Activated CD4-positive, alpha-beta T cell treated with anti-CD3 and anti-CD28 coated beads, Interleukin-10, Interleukin-2, amounts not matched to agents 100 ng/mL and 50 ng/mL, durations not matched to agents 16 hours and 8 hours (primary cell): ENCODE data around the gene TLE4.
A peak's percentile ranks its signal among the peaks of the same experiment; 100 is the strongest.

ENCODE experiments used
- DNase-seq: peaks from one replicate; pipeline ENCODE4 v3.0.0-alpha.2; 2020

TLE4 gene

GRCh38 chr9:79571309-79572031, at the start of gene TLE4:
Gene TLE4, plus strand, starts transcription at chr9:79571965. Its CDS starts 826 bp downstream, at chr9:79572791.
- DNase-seq, result peak; percentile 100

DNA sequence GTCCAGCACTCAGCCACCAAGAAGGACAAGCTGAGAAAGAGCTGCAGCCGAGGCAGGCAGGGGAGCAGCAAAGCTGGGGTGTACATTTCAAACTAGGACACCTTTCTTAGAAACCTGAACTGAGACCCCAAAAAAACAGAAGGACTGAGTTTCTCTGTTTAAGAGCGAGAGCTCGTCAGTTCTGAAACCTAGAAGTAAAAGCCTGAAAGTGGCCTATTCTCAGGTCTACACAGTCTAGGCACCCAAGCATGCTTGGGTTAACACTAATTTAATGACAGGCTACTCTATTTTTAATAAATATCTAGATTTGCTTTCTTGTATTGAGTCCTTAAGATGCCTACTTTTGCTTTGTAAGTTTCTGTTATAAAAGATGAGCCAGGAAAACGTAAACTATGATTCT, 49.0 kb upstream of the TLE4 start:
- no peak for DNase-seq

DNA sequence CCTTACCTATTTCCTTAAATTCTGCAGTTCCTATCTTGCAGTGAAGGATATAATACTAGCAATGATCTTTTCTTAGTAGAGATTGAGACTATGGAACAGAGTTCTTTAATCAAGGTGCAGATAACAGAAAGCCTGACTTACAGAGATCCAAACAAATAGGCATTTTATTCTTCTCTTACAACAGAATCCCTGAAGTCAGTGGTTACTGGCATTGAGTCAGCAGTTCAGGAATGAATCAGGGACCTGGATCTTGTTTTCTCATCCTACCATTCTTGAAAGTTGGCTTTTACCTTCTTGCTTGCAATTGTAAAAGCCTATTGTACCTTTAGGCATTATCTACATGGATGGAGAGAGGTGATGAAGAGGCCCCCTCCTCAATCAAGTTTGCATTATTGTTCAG, 47.5 kb upstream of the TLE4 start:
- no peak for DNase-seq

DNA sequence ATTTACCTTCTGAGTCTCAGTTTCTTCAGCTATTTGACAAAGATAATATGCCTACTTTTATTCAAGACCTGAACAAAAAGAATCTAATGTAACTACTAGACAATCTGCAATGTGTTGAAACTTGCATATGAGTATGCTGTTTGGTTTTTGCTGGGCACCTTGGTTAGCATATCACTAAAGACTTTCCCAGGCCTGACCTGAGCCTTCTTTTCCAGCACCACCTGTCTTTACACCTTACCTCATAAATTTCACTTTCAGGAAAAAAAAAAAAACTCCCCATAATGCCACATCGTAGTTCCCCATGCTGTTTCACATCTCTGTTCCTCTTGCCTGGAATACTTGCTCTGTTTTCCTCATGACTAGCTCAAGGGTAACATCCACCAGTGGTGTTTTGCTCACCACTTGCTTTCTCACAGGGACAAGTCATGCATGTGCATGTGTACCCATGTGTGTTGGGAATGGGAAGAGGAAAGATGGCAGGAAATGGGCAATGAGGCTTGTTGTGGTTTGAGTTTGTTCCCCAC, 45.6 kb upstream of the TLE4 start:
- DNase-seq, result no peak

DNA sequence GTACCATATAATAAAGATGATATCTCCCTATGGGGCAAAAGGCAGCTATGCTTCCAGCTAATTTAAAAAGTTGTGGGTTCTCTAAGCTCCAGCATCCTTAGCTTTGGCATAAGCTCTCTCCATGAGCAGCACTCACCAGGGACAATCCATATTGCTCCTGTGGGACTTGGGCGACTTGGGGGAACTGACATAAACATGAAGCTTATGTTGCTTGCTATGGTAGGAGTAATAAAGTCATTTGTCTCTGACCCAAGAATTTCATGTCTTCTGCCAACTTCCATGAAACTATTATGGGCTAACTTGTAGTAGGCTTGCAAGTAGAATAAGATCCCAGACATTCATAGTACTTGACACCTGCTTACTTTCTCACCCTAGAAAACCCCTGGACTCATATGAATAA, 36.2 kb upstream of the TLE4 start:
- DNase-seq, result no peak

GRCh38 chr9:79537838-79538237, 33.9 kb upstream of the TLE4 start:
- no peak for DNase-seq

GRCh38 chr9:79542735-79543620, 28.8 kb upstream of the TLE4 start:
- no peak for DNase-seq

- DNase-seq, result peak; percentile 12
Observed at GRCh38 chr9:79544375-79544774, 27.4 kb upstream of the TLE4 start.

- no peak for DNase-seq
Observed at GRCh38 chr9:79551586-79551985, 20.2 kb upstream of the TLE4 start.

DNA sequence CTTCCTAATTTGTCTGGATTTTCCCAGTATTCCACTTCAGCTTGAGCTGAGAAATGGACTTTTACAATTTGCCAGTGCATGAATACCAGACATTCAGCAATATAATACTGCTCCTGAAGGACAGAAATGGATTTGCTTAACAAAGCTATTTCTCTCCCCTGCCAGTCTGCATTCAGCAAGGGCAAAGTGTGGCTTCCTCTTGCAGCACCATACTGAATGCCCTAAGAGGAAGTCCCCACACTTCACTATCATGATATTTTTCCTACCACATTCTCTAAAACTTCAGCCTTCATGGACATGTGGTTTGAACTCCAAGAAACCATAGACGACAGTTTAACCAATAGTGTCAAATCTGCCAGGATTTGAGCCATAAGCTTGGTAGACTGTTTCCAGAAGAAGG, 19.8 kb upstream of the TLE4 start:
- DNase-seq, result no peak

GRCh38 chr9:79555474-79556089, 16.2 kb upstream of the TLE4 start:
- DNase-seq, result no peak

DNA sequence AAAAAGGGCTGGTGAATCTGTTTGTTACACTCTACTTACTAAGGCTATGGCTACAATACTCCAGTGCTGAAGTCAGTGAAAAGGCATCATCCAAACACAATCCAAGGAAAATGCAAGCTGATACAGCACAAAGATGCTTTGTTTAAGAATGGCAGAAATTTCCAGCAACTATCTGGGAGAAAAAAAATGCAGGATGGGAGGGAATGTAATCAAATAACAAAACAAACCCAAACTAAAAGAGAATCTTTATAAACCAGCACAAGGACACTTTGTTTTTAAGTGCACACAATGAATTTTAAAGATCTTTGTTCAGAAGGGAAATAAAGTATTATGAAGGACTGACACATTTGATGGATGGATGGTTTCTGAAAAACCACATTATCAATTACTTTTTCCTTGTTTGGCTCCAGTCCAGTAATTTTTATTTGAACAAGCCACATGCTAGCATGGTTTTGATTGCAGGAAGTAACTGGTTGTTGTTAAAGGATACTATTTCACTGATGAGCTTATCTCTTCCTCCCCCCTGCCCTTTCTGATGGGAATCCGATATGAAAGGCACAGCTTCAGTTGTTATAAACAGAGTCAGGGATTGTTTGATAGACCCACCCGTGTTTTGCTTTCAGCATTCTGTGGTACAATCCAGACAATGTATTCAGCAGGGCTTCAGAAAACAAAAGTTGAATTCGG, 12.1 kb upstream of the TLE4 start:
- no peak for DNase-seq

- no peak for DNase-seq
Observed at GRCh38 chr9:79562749-79563386, 8.9 kb upstream of the TLE4 start.

- DNase-seq, result no peak
Observed at GRCh38 chr9:79564105-79564504, 7.7 kb upstream of the TLE4 start.

DNA sequence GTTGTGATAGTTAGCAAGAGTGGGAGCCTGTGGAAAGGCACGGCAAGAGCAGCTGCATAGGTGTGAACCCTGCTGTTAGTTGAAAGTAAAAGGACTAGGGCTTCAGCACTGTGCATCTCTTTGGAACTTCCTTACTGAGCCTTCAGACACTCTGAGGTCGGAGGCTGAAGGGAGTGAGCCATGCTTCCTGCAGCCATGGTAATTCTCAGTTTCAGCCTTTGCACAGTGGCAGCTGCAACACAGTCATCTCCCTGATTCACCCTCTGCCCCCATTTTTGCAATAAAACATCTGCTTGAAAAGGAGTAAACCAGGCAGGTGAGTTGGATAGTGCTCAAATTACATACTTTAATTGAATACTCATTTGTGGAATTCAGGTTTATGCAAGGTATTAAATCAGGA, 6.5 kb upstream of the TLE4 start:
- DNase-seq, result peak; percentile 57

DNA sequence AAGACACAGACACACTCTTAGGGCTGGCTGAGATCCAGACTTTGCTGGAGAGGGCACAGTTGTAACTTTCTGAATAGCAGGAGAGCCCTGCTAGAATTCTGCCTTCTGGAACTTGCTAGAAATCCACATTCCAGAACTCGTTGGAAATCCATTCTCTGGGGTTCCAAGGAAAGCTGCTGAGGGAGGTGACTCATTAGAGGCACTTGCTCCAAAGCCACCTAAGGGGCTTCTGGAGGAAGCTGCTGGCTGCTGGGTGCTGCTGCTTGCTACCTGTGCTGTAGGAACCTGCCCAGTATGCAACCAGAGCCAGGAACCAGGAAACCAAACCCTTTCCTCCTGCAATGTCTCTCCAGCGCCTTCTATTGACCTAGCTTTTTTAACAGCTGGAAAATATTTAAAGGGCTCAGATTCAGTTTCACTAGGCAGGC, 4.1 kb upstream of the TLE4 start:
- no peak for DNase-seq

DNA sequence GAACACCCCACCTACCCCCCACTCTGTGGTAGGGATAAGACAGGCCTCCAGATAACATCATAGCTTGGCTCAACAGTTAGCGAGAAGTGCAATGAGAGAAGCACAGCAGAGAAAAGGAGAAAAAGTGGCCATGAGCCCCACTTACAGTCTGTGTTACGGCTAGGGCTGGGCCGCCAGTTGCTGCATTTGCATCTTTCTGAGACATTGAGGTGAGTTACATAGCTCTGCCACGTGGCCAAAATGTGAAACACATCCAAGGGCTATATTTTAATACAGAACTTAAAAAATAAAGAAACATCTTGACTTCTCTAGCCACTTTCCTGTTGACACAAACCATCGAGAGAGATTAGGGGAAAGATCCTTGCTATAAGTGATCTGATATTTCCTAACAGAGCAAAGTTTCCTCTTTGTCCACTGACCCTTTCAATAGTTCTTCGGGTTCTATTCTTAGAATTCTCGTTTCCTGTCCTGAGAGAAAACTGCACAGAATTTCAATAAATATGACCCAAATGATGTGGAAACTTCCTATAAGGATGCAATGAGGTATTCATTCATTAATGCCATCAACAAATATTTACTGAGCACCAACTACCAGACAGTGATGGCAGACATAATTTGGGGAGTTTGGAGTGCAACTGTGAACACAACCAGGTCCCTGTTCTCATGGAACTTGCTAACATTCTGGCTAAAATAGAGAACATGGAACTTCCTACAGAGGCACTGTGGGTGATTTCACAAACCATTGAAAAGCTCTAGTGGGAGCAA, 3.2 kb upstream of the TLE4 start:
- no peak for DNase-seq

GRCh38 chr9:79569814-79570447, 1.8 kb upstream of the TLE4 start:
- DNase-seq, result no peak

- peak; percentile 58 for DNase-seq
Observed at GRCh38 chr9:79570448-79571308, 1.1 kb upstream of the TLE4 start.

GRCh38 chr9:79572032-79572607, 355 bp downstream of the TLE4 start:
- no peak for DNase-seq
